GM20000 (cell line): Measurements from ENCODE around the gene NOX4.

Experiments
- DNase-seq: peaks from one replicate; pipeline ENCODE4 v3.0.0; 2012; ENCODE audit warnings: low spot score
- TF ChIP-seq, protein P1 (sequence below): IDR thresholded peaks from 2 replicates; pipeline ENCODE4 v1.5.1; 2012; ENCODE audit warnings: mild to moderate bottlenecking, control low read depth; ENCODE audit errors: extremely low read depth, missing control alignments

Gene NOX4

DNA sequence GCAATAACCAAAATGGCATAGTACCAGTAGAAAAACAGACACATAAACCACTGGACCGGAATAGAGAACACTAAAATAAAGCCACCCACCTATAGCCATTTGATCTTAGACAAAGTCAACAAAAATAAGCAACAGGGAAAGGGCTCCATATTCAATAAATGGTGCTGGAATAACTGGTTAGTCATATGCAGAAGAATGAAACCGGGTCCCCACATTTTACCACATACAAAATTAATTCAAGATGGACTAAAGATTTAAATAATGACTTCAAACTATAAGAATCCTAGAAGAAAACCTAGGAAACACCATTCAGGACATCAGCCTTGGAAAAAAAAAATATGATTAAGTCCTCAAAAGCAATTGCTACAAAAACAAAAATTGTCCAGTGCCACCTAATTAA, 30.1 kb upstream of the NOX4 start:
- DNase-seq, result no peak
- TF ChIP-seq, protein P1, sequence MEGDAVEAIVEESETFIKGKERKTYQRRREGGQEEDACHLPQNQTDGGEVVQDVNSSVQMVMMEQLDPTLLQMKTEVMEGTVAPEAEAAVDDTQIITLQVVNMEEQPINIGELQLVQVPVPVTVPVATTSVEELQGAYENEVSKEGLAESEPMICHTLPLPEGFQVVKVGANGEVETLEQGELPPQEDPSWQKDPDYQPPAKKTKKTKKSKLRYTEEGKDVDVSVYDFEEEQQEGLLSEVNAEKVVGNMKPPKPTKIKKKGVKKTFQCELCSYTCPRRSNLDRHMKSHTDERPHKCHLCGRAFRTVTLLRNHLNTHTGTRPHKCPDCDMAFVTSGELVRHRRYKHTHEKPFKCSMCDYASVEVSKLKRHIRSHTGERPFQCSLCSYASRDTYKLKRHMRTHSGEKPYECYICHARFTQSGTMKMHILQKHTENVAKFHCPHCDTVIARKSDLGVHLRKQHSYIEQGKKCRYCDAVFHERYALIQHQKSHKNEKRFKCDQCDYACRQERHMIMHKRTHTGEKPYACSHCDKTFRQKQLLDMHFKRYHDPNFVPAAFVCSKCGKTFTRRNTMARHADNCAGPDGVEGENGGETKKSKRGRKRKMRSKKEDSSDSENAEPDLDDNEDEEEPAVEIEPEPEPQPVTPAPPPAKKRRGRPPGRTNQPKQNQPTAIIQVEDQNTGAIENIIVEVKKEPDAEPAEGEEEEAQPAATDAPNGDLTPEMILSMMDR, result no peak

DNA sequence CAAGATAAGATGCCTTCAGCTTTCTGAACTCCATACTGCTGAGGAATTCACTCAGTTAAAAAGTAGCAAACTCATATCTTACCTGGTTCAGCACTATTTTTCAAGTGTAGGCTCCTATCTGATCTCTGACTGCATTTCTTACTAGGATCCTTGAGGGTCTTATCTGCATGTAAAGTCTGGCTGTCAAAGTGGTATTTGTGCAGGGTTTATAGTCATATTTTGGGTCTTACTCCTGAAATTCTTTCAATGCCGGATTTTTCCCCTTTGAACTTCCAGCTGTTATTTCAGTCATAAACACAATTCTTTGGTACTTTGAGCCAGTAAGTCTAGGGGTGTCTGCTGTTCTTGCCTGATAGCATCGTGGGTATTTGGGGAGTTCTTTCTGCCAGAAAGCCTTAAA, 25.3 kb upstream of the NOX4 start:
- no peak for DNase-seq
- TF ChIP-seq, protein P1, result no peak

DNA sequence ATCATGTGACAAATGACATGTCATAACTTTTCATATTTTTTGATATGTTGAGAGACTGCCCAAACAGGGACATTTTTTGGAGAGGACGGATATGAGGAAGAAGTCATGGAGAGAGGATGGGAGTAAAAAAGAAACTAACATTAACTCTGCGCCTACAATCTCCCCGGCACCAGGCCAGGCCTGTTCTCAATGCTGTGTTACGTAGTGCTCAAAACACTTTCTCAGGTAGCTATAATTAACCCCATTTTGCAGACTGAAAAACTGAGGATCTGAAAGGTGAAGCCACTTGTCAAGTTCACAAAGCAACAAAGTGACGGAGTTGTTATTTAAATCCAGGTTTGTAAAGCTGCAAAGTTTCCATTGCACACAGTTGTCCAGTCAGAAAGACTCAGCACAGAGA, 17.4 kb upstream of the NOX4 start:
- no peak for DNase-seq
- TF ChIP-seq, protein P1, result no peak

DNA sequence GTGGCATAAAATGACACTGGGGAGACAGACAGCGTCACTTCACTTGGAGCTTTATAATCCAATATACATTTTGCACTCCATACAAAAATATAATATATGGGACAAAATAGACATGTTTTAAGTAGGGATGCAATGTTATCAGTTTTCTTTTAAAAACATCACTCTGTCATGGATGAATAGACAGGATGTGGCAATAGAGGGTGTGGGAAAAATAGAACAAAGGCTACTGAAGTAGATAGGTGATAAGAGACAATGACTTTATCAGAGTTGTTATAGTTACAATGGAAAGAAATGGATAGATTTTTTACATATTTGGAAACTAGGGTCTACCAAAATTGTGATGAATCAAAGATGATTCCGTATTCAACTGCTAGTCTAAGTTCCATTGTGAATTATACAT, 13.1 kb upstream of the NOX4 start:
- TF ChIP-seq, protein P1, result no peak
- DNase-seq, result no peak

DNA sequence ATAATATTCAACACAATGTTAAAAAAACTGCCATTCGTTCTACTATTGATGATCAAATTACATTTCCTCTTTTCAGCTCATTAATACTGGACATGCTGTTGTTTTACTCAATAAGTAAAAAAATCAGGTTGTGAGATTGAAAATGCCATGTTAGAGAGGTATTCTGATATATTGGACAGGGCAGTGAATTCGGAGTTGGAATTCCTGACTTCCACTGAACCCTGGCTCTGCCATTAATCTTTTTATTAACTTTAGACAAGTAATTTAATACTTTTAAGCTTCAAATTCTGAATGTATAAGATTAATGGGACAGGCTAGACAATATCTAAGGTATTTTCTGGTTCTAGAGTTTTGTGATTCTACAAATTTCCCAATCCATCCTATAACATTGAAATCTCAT, 12.2 kb upstream of the NOX4 start:
- DNase-seq, result no peak

DNA sequence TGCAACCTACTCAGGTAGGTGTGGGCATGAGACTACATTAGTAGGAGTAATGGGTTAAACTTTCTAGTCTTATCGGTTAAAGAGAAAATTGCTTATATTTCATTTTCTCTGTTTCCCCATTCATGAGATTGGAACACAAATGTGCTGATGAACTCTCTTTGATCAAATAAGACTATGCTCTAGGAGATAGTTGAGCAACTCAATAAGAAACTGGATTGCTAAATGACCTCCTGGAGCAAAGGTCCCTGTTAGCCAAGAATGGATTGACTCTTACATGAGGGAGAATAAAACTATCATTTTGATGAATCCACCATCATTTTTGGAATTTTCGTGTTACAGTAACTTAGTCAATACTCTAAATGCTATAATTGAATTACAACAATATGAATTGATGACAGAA, 11.1 kb upstream of the NOX4 start:
- no peak for DNase-seq
- TF ChIP-seq, protein P1, result no peak

More for the DNA sequence above, 12.2 kb upstream of the NOX4 start:
- TF ChIP-seq, protein P1, result no peak

DNA sequence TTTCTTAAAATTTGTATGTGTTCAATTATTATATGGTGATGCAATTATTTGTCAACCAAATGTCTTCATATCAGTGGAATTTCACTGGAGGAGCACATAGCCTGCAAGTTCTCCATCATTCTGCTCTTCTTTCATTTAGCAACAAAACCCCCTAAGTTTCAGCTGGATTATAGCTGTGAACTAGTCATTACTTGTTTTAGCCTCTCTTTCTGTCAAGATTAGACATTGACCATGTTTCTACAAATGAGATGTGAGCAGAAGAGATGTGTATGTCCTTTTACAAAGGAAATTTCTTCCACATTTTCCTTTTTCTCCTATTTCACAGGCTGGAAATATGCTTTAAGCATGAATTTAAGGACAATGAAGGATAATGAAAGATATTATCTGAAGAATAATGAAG, 9.2 kb upstream of the NOX4 start:
- DNase-seq, result no peak
- TF ChIP-seq, protein P1, result no peak

DNA sequence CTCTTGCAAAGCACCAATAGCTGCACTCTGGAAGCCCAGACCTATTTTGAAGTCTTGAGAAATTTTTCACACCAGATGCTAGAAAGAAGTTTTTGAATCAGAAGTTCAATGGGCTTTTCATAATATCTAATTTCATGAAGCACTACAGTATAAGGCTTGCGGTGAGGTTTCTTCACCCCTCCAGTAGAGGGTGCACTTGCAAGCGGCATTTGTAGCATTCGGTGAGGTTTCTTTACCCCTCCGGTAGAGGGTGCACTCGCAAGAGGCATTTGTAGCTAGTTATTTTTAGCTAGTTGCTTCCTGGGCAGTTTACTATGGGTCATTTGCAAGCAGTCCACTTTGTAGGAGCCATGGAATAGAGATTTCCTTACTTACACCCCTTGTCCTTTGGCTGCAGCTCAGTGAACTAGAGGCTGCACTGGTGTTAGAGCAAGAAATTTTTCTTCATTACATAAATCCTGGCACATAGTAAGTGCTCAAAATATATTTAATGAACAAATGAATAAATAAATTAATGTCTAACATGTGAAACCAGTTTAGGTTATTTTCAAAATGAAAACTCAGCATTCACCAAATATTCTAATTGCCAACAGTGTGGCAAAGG, 7.8 kb upstream of the NOX4 start:
- TF ChIP-seq, protein P1, result no peak
- no peak for DNase-seq
